ENCODE data around the gene CUL7.

DNA sequence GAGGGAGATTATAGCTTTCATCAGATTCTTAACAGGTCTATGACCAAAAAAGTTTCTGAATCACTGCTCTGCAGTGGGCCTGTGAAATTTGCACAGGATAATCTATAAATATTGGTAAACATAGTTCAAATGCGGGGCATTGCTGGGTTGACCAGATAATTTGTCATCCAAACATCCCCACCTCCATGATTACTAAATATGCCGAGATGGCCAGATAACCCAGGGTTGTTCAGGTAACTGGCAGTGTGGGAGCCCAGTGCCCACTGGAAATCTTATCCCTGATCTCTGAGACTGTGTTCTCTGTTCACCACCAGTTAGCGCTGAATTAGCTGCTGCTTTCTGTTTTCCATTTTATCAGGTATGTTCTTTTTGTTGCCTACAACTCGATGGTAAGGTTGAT lies 43.9 kb upstream of the CUL7 start:
- TF ChIP-seq, protein P1, sequence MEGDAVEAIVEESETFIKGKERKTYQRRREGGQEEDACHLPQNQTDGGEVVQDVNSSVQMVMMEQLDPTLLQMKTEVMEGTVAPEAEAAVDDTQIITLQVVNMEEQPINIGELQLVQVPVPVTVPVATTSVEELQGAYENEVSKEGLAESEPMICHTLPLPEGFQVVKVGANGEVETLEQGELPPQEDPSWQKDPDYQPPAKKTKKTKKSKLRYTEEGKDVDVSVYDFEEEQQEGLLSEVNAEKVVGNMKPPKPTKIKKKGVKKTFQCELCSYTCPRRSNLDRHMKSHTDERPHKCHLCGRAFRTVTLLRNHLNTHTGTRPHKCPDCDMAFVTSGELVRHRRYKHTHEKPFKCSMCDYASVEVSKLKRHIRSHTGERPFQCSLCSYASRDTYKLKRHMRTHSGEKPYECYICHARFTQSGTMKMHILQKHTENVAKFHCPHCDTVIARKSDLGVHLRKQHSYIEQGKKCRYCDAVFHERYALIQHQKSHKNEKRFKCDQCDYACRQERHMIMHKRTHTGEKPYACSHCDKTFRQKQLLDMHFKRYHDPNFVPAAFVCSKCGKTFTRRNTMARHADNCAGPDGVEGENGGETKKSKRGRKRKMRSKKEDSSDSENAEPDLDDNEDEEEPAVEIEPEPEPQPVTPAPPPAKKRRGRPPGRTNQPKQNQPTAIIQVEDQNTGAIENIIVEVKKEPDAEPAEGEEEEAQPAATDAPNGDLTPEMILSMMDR (IDR thresholded peaks at IDR 0.05) = no peak
- TF ChIP-seq POLR2A (IDR thresholded peaks at IDR 0.05) = no peak

Measured in thyroid gland (tissue), 4 donors.